ENCODE data around the gene SOCS2.
"Not testable (repeated sequence)": the region's sequence is repeated elsewhere in the genome, so short reads cannot be mapped to it uniquely, and the experiment has no call there.

The SOCS2 gene

DNA sequence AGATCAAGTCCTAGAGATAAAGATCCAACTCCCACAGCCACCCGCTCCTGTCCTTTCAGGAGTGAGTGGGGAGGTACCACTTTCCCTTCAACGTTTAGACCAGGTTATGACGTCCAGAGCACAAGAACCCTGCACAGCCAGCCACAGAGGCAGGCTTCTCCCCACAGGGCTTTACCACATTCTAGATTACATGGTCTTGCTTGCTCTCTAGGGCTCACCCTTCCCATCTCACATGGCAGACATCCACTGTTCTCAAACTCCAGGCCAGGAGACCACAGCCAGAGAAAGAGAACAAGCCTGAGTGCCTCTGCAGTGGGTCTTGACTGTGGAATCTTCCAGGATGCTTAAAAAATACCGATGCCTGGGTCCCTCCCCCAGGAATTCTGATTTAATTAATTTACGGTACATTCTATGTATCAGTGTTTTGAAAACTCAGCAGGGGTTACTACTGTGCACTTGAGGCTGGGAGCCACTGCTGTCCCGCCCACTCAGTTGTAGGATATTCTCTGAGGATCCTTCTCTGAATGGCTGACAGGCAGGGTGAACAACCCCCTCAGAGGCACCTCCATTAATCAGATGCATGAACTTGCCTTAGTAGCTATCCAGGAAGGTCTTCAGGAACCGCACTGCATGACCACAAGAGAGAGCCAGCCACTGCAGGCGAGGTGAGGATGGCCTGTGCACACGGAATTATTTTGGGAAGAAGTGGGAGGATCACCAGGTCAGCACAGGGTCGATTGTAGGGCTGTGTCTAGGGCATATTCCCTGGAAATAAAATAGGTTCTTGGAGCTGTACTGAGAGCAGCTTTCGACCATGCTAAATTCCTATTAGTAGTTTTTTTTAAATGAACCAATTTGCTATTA, 21.5 kb upstream of the SOCS2 start:
- no peaks in the 10 kb centered on the region for H3K9me3 Mint-ChIP-seq
- DNase-seq (no peak), ATAC-seq (no peak)
- H3K27me3 Mint-ChIP-seq: no peaks in the 10 kb centered on the region
- no peak overlapping the region for H3K27ac Mint-ChIP-seq
- H3K4me1 Mint-ChIP-seq: peaks cover 7% of the 10 kb centered on the region
- H3K4me3 Mint-ChIP-seq: no peak overlapping the region

DNA sequence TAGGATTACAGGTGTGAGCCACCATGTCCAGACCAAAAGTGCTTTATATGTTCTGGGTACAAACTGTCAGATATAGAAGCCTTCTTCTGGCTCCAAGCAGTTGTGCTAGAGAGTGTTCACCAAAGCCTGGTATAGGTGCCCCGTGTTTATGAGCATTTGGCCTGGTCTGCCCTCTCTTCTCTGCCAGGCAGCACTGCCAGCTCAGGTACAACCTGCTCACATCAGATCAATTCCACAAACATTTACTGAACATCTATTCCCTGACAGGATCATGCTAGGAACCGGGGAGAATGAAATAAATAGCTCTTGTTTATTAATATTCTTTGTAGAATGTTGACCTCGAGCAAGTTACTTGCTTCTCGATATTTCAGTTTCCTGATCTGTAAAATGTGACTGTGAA, 20.0 kb upstream of the SOCS2 start:
- DNase-seq (no peak), ATAC-seq (no peak)
- no peak overlapping the region for H3K27ac Mint-ChIP-seq
- H3K9me3 Mint-ChIP-seq: no peaks in the 10 kb centered on the region
- H3K4me3 Mint-ChIP-seq: no peak overlapping the region
- H3K4me1 Mint-ChIP-seq: peaks cover 7% of the 10 kb centered on the region
- no peaks in the 10 kb centered on the region for H3K27me3 Mint-ChIP-seq

DNA sequence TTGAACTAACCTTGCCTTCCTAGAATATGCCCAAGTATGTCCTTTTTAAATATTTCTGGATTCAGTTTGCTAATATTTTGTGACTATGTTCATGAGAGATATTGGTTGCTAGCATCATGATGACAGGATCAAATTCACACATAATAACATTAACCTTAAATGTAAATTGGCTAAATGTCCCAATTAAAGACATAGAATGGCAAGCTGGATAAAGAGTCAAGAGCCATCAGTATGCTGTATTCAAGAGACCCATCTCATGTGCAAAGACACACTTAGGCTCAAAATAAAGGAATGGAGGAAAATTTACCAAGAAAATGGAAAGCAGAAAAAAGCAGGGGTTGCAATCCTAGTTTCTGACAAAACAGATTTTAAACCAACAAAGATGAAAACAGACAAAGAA, 14.6 kb upstream of the SOCS2 start:
- ATAC-seq, H3K4me1 Mint-ChIP-seq, H3K4me3 Mint-ChIP-seq, DNase-seq, H3K27ac Mint-ChIP-seq, H3K27me3 Mint-ChIP-seq: not testable (repeated sequence)
- peaks cover 25 to 33% of the 10 kb centered on the region in 2 donors for H3K9me3 Mint-ChIP-seq

DNA sequence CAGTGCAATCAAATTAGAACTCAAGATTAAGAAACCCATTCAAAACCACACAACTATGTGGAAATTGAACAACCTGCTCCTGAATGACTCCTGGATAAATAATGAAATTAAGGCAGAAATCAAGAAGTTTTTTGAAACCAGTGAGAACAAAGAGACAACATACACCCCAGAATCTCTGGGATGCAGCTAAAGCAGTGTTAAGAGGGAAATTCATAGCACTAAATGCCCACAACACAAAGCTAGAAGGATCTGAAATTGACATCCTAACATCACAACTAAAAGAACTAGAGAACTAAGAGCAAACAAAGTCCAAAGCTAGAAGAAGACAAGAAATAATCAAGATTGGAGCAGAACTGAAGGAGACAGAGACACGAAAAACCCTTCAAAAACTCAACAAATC, 13.8 kb upstream of the SOCS2 start:
- H3K4me3 Mint-ChIP-seq, H3K27me3 Mint-ChIP-seq, ATAC-seq, DNase-seq, H3K27ac Mint-ChIP-seq, H3K4me1 Mint-ChIP-seq: not testable (repeated sequence)
- H3K9me3 Mint-ChIP-seq: peaks cover 25 to 33% of the 10 kb centered on the region in 2 donors

DNA sequence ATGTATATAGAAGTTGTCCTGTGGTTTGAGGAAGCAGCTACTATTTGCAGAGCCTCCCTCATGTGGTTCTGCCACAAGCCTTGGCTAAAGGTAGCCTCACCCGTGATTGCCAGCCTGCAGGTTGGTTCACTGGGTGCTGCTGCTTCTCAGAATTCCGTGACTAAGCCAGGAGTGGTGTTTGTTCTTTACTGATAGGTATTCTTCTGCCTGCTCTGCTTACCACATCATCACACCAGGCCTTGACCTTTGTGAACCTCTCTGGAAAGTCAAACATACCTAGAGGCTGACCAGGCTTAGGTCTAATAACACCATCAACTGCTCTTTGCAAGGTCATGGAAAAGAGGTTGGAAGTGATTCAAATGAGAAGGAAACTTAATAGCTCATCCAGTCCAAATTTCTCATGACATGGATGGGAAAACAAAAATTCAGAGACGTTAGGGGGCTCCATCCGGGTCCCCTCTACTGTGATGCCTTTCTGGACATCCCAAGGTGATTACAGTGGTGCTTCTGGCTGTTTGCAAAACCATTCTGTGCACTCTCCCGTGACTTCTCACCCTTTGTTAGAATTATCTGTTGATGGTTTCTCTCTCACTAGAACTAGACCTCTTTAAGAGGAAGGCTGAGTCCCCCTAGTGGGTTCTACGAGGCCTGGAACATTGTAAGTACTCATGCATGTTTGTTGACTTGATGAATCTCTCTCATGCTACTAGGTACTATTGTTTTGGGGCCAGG, 8.5 kb upstream of the SOCS2 start:
- H3K4me3 Mint-ChIP-seq: no peak overlapping the region
- no peak overlapping the region for H3K27ac Mint-ChIP-seq
- peaks cover 15 to 18% of the 10 kb centered on the region in 2 donors for H3K9me3 Mint-ChIP-seq
- H3K4me1 Mint-ChIP-seq: peaks cover 9% of the 10 kb centered on the region
- ATAC-seq: peak; percentile 35
- DNase-seq: no peak
- no peaks in the 10 kb centered on the region for H3K27me3 Mint-ChIP-seq

DNA sequence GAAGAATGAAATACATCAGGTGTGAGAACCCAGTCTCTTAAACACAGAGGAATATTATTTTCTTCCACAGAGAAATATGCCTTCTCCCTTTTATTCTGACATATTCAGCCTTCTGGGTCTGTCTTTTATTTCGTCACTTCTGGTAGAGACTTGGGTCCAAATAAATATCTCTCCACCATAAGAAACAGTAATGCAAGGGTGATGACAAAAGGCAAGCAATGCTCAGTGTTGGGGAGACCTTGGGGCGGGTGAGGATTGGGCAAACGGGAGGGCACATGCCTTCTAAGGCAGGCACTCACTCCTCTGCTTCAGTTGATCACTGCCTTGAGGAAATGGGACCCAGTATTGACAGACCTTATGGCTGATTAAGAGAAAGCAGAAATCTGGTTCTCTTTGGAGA, 6.7 kb upstream of the SOCS2 start:
- H3K27ac Mint-ChIP-seq: no peak overlapping the region
- ATAC-seq (no peak), DNase-seq (no peak)
- H3K27me3 Mint-ChIP-seq: no peaks in the 10 kb centered on the region
- peaks cover 5% of the 10 kb centered on the region in 2 donors for H3K9me3 Mint-ChIP-seq
- peaks cover 9% of the 10 kb centered on the region for H3K4me1 Mint-ChIP-seq
- no peak overlapping the region for H3K4me3 Mint-ChIP-seq

DNA sequence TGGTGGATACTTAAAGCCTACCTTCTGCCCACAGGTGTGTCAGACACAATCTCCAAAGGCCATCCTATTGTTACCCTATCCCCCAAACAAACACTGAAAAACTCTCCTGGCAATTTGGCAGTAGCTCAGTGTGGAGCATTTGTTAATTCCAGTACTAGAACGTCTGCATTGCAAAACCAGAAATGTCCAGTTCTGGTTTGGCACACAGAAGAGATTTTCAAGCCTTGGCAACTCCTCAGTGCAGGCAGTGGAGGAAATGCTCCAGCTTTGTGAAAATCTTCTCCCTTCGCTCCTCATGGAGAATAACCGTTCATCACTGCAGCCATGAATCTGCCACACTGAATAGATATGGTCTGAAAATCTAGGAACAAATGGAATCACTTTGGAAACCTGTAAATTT, 5.3 kb upstream of the SOCS2 start:
- no peak for DNase-seq
- Mint-ChIP-seq H3K27ac (no peak overlapping the region), H3K9me3 (no peaks in the 10 kb centered on the region), H3K4me1 (peaks cover 12% of the 10 kb centered on the region), H3K4me3 (no peak overlapping the region), H3K27me3 (no peaks in the 10 kb centered on the region)
- ATAC-seq: no peak

DNA sequence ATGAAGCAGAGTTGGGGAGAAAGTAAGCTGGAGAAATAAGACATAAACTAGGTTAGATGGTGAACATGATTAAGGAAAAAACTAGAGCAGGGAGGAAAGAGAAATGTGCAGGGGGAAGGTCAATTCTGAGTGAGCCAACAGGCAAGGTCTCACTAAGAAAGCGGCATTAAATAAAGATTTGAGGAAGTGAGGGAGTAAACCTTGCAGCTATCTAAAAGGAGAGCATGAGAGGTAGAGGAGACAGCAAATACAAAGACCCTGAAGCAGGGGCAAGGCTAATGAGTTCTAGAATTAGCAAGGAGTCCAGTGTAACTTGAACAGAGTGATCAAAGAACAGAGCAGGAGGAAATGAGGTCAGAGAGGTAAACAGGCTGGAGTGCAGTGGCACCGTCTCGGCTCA, 4.4 kb upstream of the SOCS2 start:
- H3K27ac Mint-ChIP-seq: no peak overlapping the region
- ATAC-seq (no peak), DNase-seq (no peak)
- H3K27me3 Mint-ChIP-seq: no peaks in the 10 kb centered on the region
- H3K4me1 Mint-ChIP-seq: peaks cover 21% of the 10 kb centered on the region
- no peak overlapping the region for H3K4me3 Mint-ChIP-seq
- no peaks in the 10 kb centered on the region for H3K9me3 Mint-ChIP-seq

DNA sequence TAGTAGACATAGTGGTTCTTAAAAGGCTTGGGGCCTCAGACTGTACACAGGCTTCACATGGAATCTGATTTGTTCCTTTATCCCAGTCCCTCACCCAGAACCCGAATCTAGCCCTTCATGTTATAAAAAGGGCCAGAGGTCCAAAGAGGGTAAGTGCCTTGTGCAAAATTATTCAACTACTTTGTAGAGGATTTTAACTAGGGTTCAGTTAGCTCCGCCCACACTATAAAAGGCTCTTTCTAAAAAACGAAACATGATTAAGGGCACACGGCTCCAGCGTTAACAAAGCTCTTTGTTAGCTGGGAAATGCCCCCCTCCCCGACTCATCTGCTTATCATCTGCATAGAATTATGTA, 3.2 kb upstream of the SOCS2 start:
- Mint-ChIP-seq H3K4me3 (peak overlapping the region; percentile 91 to 95), H3K27me3 (no peaks in the 10 kb centered on the region), H3K4me1 (peaks cover 31% of the 10 kb centered on the region), H3K9me3 (no peaks in the 10 kb centered on the region), H3K27ac (no peak overlapping the region)
- no peak for ATAC-seq
- no peak for DNase-seq

DNA sequence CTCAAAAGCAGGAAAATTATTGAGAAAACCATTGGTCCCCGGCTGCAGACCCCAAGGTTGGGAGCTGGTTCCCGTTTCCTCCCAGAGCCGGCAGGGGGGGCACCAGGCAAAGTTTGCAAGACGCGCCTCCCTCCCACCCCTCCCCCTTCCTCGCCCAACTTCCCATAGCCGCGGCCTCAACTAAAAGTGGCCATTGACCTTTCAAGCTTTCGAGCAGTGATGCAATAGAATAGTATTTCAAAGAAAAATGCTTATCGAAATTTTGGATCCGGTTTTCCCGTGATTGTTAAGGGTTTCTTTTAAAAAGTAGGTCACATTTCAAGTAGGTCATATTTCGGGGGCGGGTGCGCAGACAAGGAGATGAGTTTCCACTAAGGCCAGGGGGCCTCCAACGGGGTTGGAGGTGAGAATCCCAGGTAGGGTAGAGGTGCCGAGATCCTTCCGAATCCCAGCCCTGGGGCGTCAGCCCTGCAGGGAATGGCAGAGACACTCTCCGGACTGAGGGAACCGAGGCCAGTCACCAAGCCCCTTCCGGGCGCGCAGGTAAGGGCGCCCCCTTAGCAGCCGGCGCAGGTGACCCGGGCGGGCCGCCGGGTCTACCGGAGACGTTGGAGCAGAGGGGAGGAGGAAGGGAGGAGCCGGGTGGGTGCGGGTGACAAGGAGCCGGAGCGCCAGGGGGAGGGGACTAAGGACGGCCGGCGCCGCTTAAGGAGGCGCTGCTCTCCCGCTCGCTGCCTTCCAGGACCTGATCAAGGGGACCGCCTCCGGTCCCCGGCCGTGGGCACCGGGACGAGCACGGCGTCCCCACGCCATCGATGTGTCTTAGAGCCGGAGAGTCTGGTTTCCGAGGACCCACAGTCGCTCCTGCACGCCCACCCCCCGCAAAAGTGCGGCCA, 2.6 kb upstream of the SOCS2 start:
- H3K9me3 Mint-ChIP-seq: no peaks in the 10 kb centered on the region
- H3K4me3 Mint-ChIP-seq: peak overlapping the region; percentile 91 to 95
- DNase-seq (peak; percentile 83 to 84), ATAC-seq (peak; percentile 70)
- peak overlapping the region; percentile 97 to 98 for H3K27ac Mint-ChIP-seq
- H3K27me3 Mint-ChIP-seq: no peaks in the 10 kb centered on the region
- peaks cover 33% of the 10 kb centered on the region for H3K4me1 Mint-ChIP-seq

DNA sequence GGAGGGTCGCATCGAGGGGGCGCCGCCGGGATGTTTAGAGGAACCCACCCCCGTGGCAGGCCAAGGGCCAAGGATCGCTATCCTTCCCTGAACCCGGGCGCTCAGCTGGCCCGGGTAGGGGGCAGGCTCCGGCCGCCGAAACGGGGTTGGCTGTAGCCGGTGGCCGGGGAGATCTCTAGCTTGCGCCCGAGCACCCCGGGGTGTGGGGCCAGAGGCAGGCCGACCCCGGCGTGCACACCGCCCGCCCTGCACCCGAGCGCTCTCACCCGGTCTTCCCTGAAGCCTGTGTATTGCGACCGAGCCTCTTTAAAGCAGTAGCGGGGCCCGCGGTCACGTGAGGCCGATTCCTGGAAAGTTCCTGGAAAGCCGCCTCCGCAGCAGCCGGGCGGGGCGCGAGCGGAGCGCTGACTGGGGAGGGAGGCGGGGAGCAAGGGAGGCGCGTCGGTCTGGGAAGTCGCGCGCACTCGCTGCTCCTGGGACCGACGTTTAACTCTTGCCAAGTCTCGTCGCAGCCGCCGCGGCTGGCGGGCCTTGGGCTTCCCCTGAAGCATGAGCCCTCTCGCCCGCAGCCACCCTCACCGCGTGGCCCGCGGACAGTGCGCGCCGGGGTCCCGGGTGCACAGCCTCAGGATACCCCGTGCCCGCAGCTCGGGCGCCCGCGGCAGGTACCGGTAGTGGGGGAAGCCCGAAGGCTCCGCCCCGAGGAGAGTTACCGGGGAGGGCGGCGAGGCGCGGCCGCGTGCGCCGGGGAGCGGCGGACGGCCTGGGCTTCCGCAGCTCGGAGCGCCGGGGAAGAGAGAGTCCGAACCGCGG, 1.7 kb upstream of the SOCS2 start:
- ATAC-seq: peak; percentile 79
- Mint-ChIP-seq H3K27me3 (no peaks in the 10 kb centered on the region), H3K27ac (peak overlapping the region; percentile 97 to 98), H3K9me3 (no peaks in the 10 kb centered on the region), H3K4me3 (peak overlapping the region; percentile 91 to 95), H3K4me1 (peaks cover 39% of the 10 kb centered on the region)
- DNase-seq: peak; percentile 94 to 95

DNA sequence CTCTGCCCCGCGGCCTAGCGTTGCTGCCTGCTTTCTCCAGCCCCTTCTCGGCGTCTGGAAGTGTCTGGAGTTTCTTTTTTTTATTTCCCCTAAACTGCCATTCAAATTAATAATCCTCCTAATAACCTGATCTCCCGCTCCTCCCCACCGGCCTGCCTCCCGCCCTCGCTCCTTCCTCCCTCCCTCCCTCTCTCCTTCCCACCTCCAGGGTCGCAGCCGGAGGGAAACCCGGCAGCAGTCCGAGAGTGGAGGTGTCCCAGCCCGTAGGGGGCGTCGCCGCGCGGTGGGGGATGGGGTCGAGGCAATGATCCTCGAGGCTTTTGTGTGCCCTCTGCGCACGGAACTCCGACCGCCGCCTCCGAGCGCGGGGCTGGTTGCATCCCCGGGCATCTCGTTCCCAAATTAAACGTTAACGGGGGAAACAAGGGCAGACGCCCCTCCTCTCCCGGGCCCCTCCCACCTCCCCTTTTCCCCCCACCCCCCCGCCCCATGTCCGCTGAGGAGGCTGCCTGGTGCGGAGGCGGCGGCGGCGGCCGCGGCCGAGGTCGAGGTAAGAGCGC, 1.0 kb upstream of the SOCS2 start:
- Mint-ChIP-seq H3K27ac (peak overlapping the region; percentile 81 to 84), H3K4me1 (peaks cover 39% of the 10 kb centered on the region), H3K4me3 (peak overlapping the region; percentile 91 to 95), H3K9me3 (no peaks in the 10 kb centered on the region), H3K27me3 (no peaks in the 10 kb centered on the region)
- DNase-seq (peak; percentile 77 to 80), ATAC-seq (peak; percentile 37)

DNA sequence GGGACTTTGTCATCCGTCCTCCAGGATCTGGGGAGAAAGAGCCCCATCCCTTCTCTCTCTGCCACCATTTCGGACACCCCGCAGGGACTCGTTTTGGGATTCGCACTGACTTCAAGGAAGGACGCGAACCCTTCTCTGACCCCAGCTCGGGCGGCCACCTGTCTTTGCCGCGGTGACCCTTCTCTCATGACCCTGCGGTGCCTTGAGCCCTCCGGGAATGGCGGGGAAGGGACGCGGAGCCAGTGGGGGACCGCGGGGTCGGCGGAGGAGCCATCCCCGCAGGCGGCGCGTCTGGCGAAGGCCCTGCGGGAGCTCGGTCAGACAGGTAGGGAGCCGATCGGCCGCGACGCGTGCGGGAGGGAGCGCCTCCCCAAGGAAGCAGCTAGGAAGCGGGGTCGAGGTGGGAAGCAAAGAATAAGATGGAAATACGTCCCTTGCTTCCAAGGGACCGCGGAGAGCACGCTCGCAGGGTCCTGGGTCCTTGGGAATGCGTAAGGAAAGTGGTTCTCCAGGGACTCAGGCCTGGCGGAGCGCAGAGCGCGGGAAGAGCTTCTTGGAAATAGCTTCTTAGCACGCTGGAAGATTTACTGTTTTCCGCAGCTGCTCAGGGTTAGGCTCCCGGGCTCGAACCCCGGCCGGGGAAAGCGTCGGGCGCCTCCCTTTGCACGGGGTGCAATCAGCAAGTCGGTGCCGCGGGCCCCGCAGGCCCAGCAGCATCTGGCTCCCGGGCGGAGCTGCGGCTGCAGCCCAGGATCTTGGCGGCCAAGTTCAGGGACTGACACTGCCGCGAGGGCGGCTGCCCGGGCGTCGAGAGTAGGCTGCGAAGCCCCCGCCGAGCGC, 457 bp downstream of the SOCS2 start:
- ATAC-seq (no peak), DNase-seq (peak; percentile 36 to 43)
- no peaks in the 10 kb centered on the region for H3K27me3 Mint-ChIP-seq
- H3K27ac Mint-ChIP-seq: peak overlapping the region; percentile 94 to 98
- no peaks in the 10 kb centered on the region for H3K9me3 Mint-ChIP-seq
- peaks cover 36% of the 10 kb centered on the region for H3K4me1 Mint-ChIP-seq
- peak overlapping the region; percentile 91 to 96 for H3K4me3 Mint-ChIP-seq
